B cell (primary cell): ENCODE data around the gene KIF26B. TPM values are rescaled to one million over a fixed set of nuclear protein-coding genes. Genes with fewer than 3 reads are reported as not detected.

Source experiments
- ATAC-seq: fragments of 200-7000 bp; cut with Tn5 transposase; one replicate; pipeline ENCODE4 v1.10.0; 2021; ENCODE audit warnings: low read depth, mild to moderate bottlenecking, moderate number of reproducible peaks, moderate library complexity
- CTCF ChIA-PET: fragments of 350-600 bp; sonication (Branson Sonifier 250); formaldehyde crosslinking; loops from one replicate; lab custom pipeline; 2021; ENCODE audit warnings: antibody characterized with exemption, inconsistent platforms; lab: Charles Lee
- POLR2A ChIA-PET: fragments of 350-600 bp; sonication (Branson Sonifier 250); formaldehyde crosslinking; loops from one replicate; lab custom pipeline; 2021; ENCODE audit warnings: antibody characterized with exemption; lab: Charles Lee
- DNase-seq: peaks from one replicate; pipeline ENCODE4 v3.0.0; 2013
- H2AFZ ChIP-seq: 2 replicates; pipeline ENCODE4 v1.6.1; 2012; ENCODE audit warnings: mild to moderate bottlenecking, low read depth, low read length; ENCODE audit not compliant: insufficient read depth, poor library complexity, severe bottlenecking
- H3K27ac ChIP-seq, 2 donors: 1 replicate in 1 of 2; 2 replicates in 1 of 2; pipeline ENCODE4 v1.5.1; 2012 to 2013; ENCODE audit warnings: low read length in 2 of 2, mild to moderate bottlenecking in 2 of 2, moderate library complexity in 1 of 2
- H3K27me3 ChIP-seq, 4 experiments: fragments of 200-600 bp in 1 of 4; sonication (generic) in 1 of 4; replicated peaks in 1 of 4; 1 replicate in 2 of 4; 2 replicates in 2 of 4; pipeline versions ENCODE4 v1.6.1 to v1.7.0; 2013 to 2016; ENCODE audit warnings: low read length in 3 of 4, mild to moderate bottlenecking in 2 of 4, mixed read lengths in 1 of 4, moderate library complexity in 1 of 4; ENCODE audit not compliant: insufficient read depth in 4 of 4, control insufficient read depth in 3 of 4; ENCODE audit errors: control extremely low read depth in 1 of 4
- H3K36me3 ChIP-seq, 2 experiments: replicated peaks in 1 of 2; 1 replicate in 1 of 2; 2 replicates in 1 of 2; pipeline versions ENCODE4 v1.6.1 to v1.7.1; 2013; ENCODE audit warnings: low read length in 1 of 2; ENCODE audit not compliant: insufficient read depth in 2 of 2, control insufficient read depth in 1 of 2; ENCODE audit errors: control extremely low read depth in 1 of 2, extremely low read depth in 1 of 2
- H3K4me1 ChIP-seq, 2 donors: fragments of 200-600 bp in 1 of 2; sonication (generic) in 1 of 2; 1 replicate in 1 of 2; 2 replicates in 1 of 2; pipeline versions ENCODE4 v1.5.1 to v1.6.1; 2013 to 2017; ENCODE audit warnings: low read length in 2 of 2; ENCODE audit not compliant: control insufficient read depth in 2 of 2, insufficient read depth in 2 of 2
- H3K4me2 ChIP-seq: replicated peaks from 2 replicates; pipeline ENCODE3; 2012; ENCODE audit warnings: mild to moderate bottlenecking, low read depth, low read length; ENCODE audit not compliant: poor library complexity, severe bottlenecking
- H3K4me3 ChIP-seq, 5 experiments: fragments of 200-600 bp in 1 of 5; sonication (generic) in 1 of 5; 1 replicate in 3 of 5; 2 replicates in 2 of 5; pipeline versions ENCODE4 v1.5.1 to v1.7.0; 2011 to 2016; ENCODE audit warnings: low read length in 4 of 5, mild to moderate bottlenecking in 4 of 5, low read depth in 2 of 5, control low read depth in 1 of 5, moderate library complexity in 1 of 5; ENCODE audit not compliant: insufficient read depth in 1 of 5; ENCODE audit errors: control extremely low read depth in 1 of 5, extremely low read depth in 1 of 5
- H3K79me2 ChIP-seq: fragments of 200-600 bp; sonication (generic); one replicate; pipeline ENCODE4 v1.6.0; 2016; ENCODE audit warnings: low read length; ENCODE audit not compliant: control insufficient read depth, insufficient read depth
- H3K9ac ChIP-seq: fragments of 200-600 bp; sonication (generic); 2 replicates; pipeline ENCODE4 v1.6.1; 2017; ENCODE audit warnings: mild to moderate bottlenecking, low read length, moderate library complexity
- H3K9me3 ChIP-seq, 3 donors: one replicate each; pipeline versions ENCODE4 v1.6.1 to v1.7.1; 2013; ENCODE audit warnings: low read length in 2 of 3; ENCODE audit not compliant: control insufficient read depth in 2 of 3, insufficient read depth in 1 of 3; ENCODE audit errors: control extremely low read depth in 1 of 3
- H4K20me1 ChIP-seq: 2 replicates; pipeline ENCODE4 v1.6.0; 2012; ENCODE audit warnings: mild to moderate bottlenecking, low read length; ENCODE audit not compliant: insufficient read depth, control insufficient read depth, poor library complexity, severe bottlenecking
- H3K27ac Mint-ChIP-seq: one replicate; pipeline ENCODE4 v1.8.0; 2021; ENCODE audit warnings: mixed read lengths
- H3K27me3 Mint-ChIP-seq: one replicate; pipeline ENCODE4 v1.8.0; 2021; ENCODE audit warnings: mixed read lengths
- H3K4me1 Mint-ChIP-seq: one replicate; pipeline ENCODE4 v1.8.0; 2021; ENCODE audit warnings: mixed read lengths
- H3K4me3 Mint-ChIP-seq: one replicate; pipeline ENCODE4 v1.8.0; 2021; ENCODE audit warnings: mixed read lengths
- H3K9me3 Mint-ChIP-seq: one replicate; pipeline ENCODE4 v1.8.0; 2022; ENCODE audit warnings: mixed read lengths; ENCODE audit not compliant: insufficient read depth
- EZH2 ChIP-seq: IDR thresholded peaks from 2 replicates; pipeline ENCODE4 v1.6.1; 2012; ENCODE audit warnings: borderline replicate concordance, low read depth, mild to moderate bottlenecking, moderate library complexity, low read length; ENCODE audit not compliant: insufficient read depth, poor library complexity, severe bottlenecking
- WGBS: methylation state at CpG from one replicate; pipeline ENCODE4 v1.1.5; 2013; ENCODE audit warnings: missing lambda C conversion rate; ENCODE audit not compliant: insufficient coverage; 5-methylcytosine and 5-hydroxymethylcytosine counted together
- intact Hi-C: fragments of 100-400 bp; cut with micrococcal nuclease; formaldehyde crosslinking; loops from one replicate; pipeline ENCODE4 v1.10.0; 2022
- polyA plus RNA-seq: library from polyadenylated mRNA; depleted of rRNA; stranded (reverse); fragments of >200 nt; gene quantifications from 2 replicates; pipeline ENCODE4 v1.2.3, GENCODE V29; 2012
- total RNA-seq, 2 donors: library from RNA; stranded (reverse); fragments of 120-200 nt in 1 of 2; gene quantifications; 1 replicate in 1 of 2; 2 replicates in 1 of 2; pipeline versions ENCODE4 v1.2.3 to v1.2.4, GENCODE V29; 2013 to 2022
- TF ChIP-seq, protein P1 (sequence below): fragments of 200-600 bp; IDR thresholded peaks from one replicate; pipeline ENCODE4 v1.8.0; 2022; ENCODE audit warnings: antibody characterized with exemption, mild to moderate bottlenecking

KIF26B gene
- total and polyA plus RNA-seq, 2 donors (not counting 1 experiment from before 2014, with no cell fraction given) = 0.62 TPM; not detected in 1

DNA sequence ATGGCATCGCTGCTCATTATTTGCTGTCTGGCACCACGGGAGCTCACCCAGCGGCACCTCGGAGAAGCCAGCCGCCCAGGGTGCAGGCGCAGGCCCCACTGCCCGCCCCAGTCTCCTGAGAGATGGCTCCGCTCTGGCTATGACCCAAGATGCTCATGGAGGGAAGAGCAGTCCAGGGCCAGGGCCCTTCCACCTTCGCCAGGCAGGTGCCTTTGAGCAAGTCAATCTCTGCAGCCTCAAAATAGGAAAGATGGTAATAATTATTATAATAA lies 437.3 kb downstream of the KIF26B start:
- H3K27ac Mint-ChIP-seq = no peak overlapping the region
- Histone ChIP-seq H3K9me3 (no peaks in the 10 kb centered on the region), H3K27ac (no peak overlapping the region), H3K4me2 (no peak overlapping the region), H3K27me3 (no peaks in the 10 kb centered on the region), H2AFZ (no peak overlapping the region), H3K36me3 (no peaks in the 10 kb centered on the region), H3K9ac (no peak overlapping the region), H3K79me2 (no peaks in the 10 kb centered on the region), H3K4me1 (no peaks in the 10 kb centered on the region), H4K20me1 (no peaks in the 10 kb centered on the region), H3K4me3 (no peak overlapping the region)
- no peaks in the 10 kb centered on the region for H3K9me3 Mint-ChIP-seq
- DNase-seq = no peak
- no peak for TF ChIP-seq EZH2
- TF ChIP-seq, protein P1, sequence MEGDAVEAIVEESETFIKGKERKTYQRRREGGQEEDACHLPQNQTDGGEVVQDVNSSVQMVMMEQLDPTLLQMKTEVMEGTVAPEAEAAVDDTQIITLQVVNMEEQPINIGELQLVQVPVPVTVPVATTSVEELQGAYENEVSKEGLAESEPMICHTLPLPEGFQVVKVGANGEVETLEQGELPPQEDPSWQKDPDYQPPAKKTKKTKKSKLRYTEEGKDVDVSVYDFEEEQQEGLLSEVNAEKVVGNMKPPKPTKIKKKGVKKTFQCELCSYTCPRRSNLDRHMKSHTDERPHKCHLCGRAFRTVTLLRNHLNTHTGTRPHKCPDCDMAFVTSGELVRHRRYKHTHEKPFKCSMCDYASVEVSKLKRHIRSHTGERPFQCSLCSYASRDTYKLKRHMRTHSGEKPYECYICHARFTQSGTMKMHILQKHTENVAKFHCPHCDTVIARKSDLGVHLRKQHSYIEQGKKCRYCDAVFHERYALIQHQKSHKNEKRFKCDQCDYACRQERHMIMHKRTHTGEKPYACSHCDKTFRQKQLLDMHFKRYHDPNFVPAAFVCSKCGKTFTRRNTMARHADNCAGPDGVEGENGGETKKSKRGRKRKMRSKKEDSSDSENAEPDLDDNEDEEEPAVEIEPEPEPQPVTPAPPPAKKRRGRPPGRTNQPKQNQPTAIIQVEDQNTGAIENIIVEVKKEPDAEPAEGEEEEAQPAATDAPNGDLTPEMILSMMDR = no peak
- ChIA-PET CTCF (no interaction called here), POLR2A (no interaction called here)
- H3K4me3 Mint-ChIP-seq = no peak overlapping the region
- WGBS = 97% methylated on average over 8 of the region's 9 CpGs
- H3K4me1 Mint-ChIP-seq = no peaks in the 10 kb centered on the region
- peaks cover 3% of the 10 kb centered on the region for H3K27me3 Mint-ChIP-seq
- intact Hi-C loops = no loop called here
- ATAC-seq = no peak

DNA sequence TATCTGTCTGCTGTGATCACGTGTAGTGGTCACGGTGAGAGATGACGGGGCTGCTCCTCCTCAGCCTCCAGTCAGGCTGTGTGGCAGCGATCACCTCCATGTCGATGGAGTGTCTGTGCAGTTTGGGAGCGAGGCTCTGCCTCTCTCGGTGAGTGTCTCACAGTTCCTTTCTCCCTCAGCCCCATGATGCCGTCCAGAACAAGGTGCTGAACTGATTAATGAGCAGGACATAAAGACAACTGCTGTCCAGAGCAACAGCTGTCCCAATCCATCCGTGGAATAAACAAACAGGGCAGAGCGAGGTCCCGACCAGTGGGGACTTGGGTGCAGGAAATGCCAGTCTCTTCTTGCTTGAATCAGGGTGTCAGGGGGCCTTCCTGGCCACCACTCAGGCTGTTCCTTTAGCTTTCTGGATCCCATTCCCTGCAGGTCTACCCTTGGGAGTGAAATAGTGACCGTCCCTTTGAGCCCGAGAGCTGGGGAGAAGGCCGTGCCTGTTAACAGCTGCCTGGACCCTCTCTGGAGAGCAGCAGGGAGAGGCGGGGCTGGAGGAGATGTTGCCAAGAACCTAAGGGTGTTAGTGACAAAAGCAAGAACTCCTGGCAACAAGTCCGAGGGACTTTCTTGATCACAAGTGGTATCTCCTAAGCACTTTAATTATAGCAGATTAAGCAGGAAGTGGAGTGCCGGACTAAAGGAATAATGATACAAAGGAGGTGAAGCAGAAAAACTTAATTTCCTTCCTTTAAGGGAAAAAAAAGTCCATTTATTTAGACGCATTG lies 443.9 kb downstream of the KIF26B start:
- WGBS = 97% methylated on average over 14 of the region's 18 CpGs

More for the DNA sequence above, 443.9 kb downstream of the KIF26B start:
- Mint-ChIP-seq H3K27me3 (peaks cover 16% of the 10 kb centered on the region), H3K9me3 (no peaks in the 10 kb centered on the region), H3K27ac (no peak overlapping the region), H3K4me1 (no peaks in the 10 kb centered on the region), H3K4me3 (no peak overlapping the region)
- Histone ChIP-seq H3K27me3 (no peaks in the 10 kb centered on the region), H3K4me3 (no peak overlapping the region), H2AFZ (no peak overlapping the region), H3K9ac (no peak overlapping the region), H3K79me2 (no peaks in the 10 kb centered on the region), H3K36me3 (no peaks in the 10 kb centered on the region), H3K4me1 (no peaks in the 10 kb centered on the region), H3K4me2 (no peak overlapping the region), H4K20me1 (no peaks in the 10 kb centered on the region), H3K9me3 (peaks cover 0 to 8% (median 0%) of the 10 kb centered on the region in 3 donors), H3K27ac (no peak overlapping the region)
- TF ChIP-seq EZH2 = no peak
- TF ChIP-seq, protein P1 = no peak
- CTCF ChIA-PET = no interaction called here
- intact Hi-C loops = no loop called here
- DNase-seq (no peak), ATAC-seq (no peak)
- POLR2A ChIA-PET = no interaction called here
